GM18907 (cell line): Measurements from ENCODE around the gene SZT2.
"Not testable (repeated sequence)": the region's sequence is repeated elsewhere in the genome, so short reads cannot be mapped to it uniquely, and the experiment has no call there.

ENCODE experiments used
- ATAC-seq: cut with Tn5 transposase; IDR thresholded peaks from one replicate; pipeline ENCODE4 v1.9.1; 2021; ENCODE audit warnings: mild to moderate bottlenecking, moderate library complexity; ENCODE audit not compliant: unreplicated experiment

The SZT2 gene

DNA sequence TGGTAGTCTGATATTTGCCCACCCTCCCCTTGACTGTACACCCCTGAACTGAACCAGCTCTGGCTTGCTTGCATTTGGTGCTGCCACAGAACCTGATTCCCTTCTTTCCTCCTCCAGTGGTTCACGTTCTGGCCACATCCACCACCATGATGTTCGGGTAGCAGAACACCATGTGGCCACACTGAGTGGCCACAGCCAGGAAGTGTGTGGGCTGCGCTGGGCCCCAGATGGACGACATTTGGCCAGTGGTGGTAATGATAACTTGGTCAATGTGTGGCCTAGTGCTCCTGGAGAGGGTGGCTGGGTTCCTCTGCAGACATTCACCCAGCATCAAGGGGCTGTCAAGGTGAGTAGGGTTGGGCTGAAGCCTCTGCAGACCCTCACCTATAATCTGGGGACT lies 29.1 kb upstream of the SZT2 start:
- no peak for ATAC-seq

DNA sequence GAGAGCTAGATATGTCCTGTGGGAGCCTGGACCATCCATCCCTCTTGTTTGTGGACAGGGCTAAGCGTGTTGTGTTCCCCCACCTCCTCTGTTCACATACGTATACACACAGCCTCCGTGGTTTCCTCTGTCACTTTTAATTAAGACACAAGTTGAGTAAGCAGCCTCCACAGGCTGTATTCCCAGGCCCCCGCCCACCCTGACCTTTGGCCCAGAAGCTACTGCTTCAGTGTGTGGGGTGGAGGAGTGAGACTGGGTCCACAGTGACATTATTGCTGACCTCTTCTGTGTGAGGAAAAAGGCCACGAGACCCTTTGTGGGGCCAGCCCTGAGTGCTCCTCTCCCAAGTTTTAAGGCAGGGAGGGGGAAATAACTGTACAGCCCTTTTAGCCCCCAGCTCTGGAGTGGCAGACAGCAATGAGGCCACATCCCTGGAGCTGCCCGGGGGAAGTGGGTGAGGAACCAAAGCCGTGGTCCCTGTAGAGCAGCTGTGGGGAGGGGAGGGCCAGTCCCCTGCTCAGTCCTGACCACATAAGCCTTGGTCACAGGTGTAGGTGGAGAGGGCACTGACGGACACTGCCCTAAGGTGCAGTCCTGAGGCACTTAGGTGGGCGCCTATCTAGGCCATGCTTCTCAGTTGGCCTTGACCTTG lies 26.3 kb upstream of the SZT2 start:
- no peak for ATAC-seq

DNA sequence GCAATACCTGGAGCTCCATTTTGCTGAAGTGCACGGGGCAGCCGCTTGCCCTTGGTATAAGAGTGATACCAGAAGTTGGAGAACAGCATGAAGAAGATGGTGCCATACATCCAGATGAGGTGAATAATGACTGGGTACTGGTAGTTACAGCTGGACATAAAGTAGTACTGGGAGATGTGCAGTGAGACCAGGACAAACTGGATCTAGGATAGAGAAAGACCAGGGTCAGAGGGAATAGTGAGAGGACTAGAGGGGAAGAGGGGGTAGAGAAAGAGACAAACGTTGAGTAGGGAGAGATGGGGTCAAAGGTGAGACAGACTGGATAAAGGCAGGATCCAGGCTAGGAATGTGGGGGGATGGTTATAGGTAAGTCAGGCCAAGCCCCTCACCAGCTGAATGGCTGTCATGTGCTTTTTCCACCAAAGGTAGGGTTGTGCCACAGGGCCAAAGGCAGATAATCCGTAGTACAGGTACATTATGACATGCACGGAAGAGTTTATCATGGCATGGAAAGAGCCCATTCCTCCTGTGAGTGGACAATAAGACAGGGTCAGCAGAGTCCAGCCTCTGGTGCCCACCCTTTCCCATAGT lies 25.7 kb upstream of the SZT2 start:
- no peak for ATAC-seq

DNA sequence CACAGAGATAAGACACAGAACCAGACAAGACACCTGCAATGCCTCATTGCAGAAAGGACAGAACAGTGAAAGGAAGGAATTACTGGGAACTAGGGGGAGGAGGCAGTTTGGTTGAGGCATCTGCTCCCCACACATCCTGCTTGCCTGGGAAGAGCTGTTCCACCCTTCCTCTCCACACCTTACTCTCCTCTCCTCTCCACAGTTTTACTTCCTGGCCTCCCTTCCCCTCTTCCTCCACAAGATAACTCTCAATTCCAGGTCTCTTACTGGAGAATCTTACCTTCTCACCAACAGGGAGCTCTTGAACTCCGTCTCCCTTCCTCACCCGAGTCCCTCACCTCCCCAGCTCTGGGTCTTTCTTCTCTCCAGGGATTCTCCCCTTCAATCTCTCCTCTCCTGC lies 24.0 kb upstream of the SZT2 start:
- ATAC-seq, result no peak

DNA sequence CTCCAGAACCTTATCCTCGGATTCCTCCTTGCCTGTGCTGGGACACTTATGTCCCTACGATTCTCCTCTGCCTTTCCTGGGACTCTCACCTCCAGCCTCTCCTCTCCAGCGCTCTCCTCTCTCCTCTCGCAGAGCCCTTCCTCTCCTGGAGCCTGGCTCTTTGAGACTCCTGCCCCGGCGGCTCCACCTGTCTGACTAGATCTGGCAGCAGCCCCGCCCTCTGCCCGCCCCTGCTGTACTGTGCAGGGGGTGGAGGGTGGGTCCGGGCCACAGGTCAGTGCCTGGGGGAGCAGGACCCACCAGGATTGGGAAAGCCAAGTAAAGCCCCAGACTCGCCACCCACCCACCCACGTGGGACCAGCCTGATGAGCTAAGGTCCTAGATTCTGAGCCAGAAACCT lies 23.5 kb upstream of the SZT2 start:
- no peak for ATAC-seq

DNA sequence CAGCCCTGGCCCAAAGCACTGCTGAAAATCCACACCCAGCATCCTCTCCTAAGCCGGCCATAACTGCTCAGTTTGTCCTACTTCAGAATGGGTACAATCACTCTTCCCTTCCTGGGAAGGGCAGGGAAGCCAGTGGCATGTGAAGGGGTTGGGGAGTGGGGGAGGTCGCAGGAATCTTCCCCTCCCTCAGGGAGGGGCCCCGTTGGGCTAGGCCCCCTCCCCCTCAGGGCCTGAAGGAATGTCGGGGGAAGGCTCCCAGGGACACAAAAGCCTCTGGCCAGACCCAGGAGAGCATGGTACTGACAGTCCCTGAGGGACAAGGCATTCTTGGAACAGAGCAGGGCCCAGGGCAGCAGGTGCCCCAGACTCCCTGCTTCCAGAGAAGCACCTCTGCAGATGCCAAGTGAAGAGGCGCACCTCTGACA lies 23.1 kb upstream of the SZT2 start:
- ATAC-seq, result no peak

DNA sequence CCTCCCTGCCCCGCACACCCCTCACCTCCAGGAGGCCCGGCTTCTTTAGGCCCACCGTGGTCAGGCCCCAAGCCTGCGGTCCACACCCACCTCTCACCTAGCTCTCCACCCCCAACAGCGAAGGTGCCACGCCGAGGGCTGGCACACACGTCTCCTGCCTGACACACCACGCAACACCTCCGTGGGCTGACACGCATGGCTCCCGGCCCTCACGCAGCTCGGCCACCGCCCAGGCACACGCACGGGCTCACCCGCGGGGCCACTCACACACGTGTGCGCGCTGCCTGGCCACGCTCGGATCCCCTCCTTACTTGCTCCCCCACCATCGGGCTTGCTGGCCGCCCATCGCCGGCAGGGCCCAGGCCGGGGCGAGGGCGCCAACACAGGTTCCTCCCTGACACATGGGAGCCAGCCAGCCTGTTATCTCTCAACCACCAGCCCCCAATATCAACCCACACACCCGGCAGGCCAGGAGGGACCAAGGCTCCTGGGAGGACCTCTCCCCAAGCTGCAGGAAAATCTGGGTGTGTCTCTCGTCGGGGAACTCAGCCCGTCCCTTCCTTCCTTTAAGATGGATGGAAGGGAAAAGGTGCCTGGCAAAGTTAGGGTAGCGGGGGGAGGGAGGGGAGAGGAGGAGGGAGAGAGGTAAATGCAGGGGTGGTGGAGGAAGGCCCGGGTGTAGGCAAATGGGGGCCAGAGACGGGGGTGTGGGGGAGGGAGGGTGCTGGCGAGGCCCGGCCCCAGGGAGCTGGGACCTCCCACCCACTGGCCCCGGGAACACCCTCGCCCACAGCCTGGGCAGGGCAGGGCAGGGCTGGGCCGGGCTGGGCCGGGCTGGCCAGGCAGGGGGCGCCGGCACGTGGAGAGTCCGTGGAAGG lies 22.4 kb upstream of the SZT2 start:
- peak; percentile 50 for ATAC-seq

DNA sequence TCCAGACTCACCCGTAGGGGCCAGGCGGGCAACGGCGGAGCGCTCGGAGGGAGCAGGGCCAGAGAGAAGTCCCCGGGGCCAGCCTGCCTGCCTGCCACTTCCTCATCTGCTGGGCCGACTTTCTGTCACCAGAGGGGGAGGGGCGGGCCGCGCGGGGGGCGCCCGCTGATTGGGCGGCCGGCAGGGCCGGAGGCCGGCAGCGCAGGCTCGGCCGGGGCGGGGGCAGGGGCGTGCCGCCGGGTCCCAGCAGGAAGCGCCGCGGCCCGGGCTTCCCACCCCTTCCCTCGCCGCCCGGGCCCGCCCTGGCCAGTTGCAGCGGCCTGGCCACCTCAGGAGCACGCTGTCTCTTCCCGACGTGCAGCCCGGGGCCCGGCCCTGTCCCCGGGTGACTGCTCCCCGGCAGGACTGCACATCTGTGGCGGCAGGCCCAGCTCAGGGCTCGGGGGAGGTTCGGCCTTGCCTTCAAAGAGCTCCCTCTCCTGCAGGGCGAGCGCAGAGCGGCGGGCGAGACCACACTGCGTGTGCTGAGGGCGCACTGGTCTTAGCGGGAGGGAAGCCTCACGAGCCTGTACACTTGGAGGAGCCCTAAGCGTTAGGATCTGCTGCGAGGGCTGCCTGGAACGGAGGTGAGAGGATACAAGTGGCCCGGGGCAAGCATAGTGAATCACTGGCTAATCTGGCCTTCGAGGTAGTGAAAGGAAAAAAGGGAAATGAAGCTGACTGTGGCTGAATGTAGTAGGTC lies 21.6 kb upstream of the SZT2 start, which contains the start of gene ELOVL1:
ELOVL1 (minus strand) TSS at position 108 of the 742 bp plus-strand sequence. CDS start 2,402 bp downstream, outside the sequence.
- ATAC-seq, result peak; percentile 72

DNA sequence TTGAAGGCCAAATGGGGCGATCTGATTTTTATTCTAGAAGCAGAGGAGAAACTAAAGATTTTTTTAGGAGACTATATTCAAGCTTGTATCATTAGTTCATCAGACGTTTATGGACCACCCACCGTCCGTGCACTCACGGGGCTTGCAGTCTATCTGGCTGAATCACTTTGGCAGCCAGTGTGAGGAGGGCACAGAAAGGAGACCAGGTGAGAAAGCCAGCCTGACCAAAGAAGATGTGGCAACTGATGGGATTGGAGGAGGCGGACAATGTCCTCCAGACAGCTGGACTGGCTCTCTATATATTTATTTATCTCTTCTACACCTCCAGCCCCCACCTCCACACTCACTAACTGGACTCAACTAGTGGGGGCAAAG lies 21.1 kb upstream of the SZT2 start:
- no peak for ATAC-seq

DNA sequence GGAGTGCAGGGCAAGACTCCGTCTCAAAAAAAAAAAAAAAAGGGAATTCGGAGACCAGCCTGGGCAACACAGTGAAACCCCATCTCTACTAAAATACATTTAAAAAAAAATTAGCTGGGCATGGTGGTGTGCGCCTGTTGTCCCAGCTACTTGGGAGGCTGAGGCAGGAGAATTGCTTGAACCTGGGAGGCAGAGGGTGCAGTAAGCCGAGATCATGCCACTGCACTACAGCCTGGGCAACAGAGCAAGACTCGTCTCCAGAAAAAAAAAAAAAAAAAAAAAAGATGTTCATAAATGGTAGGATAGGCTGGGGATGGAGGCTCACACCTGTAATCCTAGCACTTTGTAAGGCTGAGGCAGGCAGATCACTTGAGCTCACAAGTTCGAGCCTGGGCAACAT lies 19.9 kb upstream of the SZT2 start:
- ATAC-seq, result not testable (repeated sequence)

DNA sequence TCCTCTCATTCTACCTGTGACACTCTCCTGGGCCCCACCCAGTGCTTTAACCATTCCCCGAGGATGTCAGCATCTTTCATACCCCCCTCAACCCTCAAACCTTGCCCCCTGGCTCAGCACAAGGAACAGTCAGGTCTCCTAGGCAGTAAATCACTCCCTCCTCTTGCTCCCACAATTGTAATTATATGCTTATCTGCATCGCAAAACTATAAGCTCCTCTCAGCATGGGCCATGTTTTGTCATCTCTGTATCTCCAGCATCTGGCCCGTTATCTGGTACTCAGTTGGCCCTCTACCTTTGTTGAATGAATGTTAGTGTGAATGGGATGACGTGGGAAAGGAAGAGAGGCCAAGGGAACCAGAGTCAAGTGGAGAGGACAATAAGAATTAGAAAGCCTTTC lies 19.1 kb upstream of the SZT2 start:
- no peak for ATAC-seq

DNA sequence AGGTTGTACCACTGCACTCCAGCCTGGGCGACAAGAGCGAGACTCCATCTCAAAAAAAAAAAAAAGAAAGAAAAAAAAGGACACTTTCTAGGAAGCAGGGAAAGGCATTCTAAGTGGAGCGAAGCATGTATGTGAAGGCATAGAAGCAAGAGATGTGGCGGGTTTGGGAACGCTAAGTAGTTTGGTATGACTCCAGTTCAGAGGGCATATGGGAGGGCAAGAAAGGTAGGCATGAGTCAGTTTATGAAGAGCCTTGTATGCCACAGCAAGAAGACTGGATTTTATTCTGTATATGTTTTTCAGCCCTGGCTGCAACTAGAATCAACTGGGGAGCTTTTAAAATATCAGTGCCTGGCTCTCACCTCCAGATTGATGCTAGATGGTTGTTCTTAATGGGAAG lies 17.5 kb upstream of the SZT2 start:
- ATAC-seq, result no peak

DNA sequence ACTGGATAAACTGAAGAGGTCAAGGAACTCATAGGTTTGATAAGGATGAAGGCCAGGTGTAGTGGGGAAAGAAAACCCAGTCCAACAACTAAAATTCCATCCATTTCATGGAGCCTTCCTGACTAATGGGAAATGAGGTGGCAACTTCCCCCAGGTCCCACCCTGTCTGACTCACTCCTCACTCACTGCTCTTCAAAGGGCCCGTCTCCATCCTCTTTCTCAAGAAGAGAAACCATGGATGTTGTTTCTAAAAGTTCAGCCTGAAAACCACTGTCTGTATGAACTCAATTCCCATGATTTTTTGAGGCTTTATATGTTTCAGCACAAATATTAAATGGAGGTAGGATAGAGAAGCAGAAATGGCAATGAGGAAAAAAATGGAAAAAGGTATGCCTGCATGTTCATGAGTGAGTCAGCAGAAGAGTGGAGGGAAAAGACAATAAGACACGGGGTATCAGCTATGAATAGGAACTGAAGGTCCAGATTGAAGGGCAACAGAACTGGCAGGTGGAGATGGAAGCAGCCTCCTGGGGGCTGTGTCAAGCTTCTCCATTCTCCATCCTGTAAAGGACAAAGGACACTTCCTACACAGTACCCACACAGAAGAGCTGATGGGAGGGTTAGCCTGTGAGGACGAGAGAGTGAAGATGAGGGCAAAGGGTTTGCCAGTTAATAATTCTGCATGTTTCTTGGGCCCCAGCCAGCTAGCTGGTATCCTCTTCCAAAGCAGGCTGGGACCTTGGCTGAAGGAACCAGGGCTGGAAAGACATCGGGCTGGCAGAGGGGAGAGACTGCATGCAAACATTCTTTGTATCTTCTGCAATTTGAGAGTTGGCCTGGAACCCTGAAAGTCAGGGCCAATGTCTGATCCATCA lies 16.4 kb upstream of the SZT2 start:
- no peak for ATAC-seq

DNA sequence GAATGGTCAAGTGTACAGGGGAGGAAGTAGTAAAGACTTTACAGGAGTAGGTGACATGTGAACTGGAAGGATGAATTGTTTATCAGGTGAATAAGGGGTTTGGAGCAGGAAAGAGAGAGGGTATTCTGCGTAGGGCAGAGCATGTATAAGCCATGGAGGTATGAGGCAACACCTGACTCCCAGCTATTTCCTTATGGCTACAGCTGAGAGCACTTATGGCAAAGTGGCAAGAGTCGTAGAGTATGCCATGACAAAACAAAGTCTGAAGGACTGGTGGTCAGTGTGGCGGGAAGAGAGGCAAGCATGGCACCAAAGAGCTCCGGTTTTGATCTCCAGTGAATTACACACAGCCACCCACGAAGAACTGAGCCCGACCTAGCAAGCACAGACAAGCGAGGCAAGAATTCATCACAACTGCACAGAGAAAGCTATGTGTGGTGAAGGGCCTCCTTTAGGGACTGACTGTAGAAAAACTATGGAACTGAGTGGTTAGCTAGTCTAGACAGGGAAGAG lies 12.9 kb upstream of the SZT2 start:
- no peak for ATAC-seq

DNA sequence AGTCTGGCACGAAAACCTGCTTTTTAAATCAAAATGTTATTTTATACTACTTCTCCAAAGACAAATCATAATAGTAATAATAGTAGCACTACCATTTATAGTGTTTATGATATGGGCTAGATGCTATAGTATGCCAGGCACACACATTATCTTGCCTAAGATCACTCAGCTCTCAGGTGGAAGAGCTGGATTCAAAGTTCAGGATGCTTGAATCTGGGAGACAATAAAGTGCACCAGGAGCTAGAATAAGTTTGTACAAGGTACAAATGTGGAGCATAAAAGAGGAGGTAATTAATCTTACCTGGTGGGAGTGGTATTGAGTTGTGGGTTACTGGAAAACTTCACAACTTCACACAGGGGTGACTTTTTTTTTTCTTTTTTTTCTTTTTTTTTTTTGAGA lies 11.9 kb upstream of the SZT2 start:
- no peak for ATAC-seq

DNA sequence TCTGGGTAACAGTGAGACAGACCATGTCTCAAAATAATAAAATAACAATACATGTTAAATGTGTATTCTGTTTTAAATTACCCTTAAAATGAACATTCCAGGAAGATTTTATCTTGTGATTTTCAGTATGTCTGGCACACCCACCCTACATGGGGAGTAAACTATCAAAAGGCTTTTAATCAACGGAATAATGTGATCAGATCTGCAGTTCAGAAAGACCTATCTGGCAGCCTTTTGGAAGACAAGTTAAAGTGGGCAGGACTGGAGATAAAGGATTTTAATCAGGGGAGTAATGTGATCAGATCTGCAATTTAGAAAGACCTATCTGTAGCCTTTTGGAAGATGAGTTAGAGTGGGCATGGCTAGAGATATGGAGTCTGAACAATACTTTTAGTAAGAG lies 10.2 kb upstream of the SZT2 start:
- ATAC-seq, result no peak

DNA sequence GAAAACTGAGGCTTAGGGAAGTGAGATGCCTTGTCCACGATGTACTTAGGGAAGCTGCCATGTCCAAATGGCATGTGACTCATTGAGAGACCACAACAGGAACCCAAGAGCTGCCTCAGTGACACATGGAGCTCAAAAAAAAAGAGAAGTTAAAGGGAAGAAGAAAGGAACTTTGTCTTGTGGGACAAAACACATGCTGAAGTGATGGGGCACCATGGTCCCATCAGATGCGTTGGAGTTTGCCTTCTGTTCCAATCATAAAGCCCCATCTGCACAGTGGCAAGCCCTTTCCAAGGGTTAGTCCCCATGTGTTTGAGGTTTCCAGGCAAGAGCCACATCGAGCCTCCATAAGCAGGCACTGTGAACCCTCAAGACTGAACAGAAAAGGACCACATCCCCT lies 8.1 kb upstream of the SZT2 start:
- no peak for ATAC-seq

DNA sequence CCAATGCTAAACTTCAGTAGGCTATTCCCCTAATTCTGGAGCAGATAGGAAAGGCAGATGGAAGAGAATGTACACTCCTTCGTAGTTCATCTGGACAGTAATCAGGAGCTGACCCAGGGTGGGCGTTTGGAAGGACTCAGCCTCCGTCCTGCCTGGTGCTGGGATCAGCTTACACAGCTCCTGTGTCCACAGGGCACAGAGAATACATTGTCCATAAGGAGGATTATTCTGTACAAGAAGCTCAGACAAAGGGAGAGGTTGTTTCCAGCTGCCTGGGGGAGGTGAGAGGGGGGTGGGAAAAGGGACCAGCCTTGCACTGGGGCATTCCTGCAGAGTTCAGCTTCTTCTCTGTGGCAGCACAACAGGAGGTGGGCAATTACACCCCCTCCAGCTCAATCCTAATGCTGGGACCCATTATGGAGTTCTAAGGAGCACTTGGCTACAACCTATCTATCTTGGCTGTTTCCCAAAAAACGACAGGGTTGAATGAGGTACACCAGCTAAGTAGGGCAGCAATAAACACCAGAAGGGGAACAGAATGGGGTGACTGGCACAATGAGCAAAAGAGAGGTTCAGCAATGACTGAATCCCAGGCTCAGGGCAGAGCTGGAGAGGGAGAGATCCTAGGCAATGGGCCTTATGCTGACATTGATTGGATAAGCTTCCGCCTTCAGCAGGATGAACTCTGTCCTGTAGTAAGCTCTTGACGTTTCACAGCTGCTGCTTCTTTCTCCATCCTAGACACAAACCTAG lies 7.5 kb upstream of the SZT2 start:
- no peak for ATAC-seq

DNA sequence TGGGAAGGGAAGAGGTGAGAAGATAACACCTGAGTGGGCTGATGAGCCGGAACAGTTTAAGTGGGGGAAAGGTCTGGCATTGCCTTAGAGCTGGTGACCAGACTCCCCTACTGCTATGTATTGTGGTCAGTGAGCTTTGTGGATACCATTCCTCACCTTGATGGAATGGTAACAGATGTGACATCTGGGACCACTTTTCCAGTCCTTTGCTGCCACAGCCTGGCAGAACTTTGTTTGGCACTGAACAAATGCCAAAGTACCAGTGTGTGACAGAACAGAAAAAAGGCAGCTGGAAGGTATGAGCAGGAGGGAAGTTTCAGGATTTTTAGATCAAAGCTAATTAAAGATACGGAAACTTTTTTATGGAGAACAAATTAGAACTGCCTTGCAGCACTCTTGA lies 6.2 kb upstream of the SZT2 start:
- no peak for ATAC-seq
